Peyer's patch (tissue), 4 donors: Measurements from ENCODE around the gene DDIT4.

Experiments
- POLR2A ChIP-seq, 2 donors: fragments of 450-650 bp; IDR thresholded peaks; one replicate each; pipeline ENCODE4 v1.5.1; 2017; ENCODE audit warnings: antibody characterized with exemption in 2 of 2, mild to moderate bottlenecking in 2 of 2, moderate library complexity in 2 of 2
- TF ChIP-seq, protein P1 (sequence below), 6 experiments: fragments of 450-650 bp in 4 of 6; fragments of 200-600 bp in 2 of 6; sonication (generic) in 1 of 6; IDR thresholded peaks; one replicate each; pipeline ENCODE4 v1.5.1; 2017 to 2019; ENCODE audit warnings: antibody characterized with exemption in 6 of 6, mild to moderate bottlenecking in 3 of 6, moderate library complexity in 1 of 6

DNA sequence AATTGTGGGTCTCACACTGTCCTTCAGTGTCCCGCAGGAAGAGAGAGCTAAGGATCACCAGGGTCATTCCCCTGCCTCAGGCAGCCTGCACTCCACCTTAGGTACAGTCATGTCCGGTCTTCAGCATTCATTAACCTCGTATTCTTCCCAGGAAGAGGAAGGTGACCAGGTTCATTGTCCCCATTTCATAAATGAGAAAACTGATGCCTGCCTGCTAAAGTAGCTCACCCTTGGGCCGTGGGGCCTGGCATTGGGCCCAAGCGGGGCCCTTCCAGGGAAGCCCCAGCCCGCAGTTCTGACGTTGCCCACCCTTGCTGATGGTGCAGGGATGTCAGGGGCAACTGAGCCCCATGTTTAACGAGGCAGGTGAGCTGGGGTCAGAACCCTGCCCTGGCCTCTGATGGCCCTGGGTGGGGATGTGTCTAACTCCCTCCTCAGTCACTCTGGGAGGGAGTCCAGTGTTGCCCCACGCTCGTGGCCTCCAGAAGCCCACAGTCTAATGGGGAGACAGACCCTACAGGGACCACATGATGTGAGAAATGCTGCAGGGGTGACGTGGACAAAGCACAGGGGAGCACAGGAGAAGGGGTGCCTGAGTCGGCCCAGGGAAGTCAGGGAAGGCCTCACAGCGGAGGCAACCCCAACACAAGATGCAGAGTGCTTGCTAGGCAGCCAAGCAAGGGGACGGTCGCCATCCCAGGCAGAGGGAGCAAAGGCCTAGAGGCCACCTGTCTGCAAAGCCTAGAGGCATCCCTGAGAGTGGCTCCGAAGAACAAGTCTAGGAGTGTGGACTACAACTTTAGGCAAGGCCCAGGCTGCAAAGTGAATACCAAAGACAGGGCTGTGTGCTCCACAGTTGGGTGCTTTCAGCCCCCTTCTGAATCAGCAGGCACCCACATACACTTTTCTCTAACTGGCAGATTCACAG is 25.1 kb downstream of the DDIT4 start:
- TF ChIP-seq, protein P1, sequence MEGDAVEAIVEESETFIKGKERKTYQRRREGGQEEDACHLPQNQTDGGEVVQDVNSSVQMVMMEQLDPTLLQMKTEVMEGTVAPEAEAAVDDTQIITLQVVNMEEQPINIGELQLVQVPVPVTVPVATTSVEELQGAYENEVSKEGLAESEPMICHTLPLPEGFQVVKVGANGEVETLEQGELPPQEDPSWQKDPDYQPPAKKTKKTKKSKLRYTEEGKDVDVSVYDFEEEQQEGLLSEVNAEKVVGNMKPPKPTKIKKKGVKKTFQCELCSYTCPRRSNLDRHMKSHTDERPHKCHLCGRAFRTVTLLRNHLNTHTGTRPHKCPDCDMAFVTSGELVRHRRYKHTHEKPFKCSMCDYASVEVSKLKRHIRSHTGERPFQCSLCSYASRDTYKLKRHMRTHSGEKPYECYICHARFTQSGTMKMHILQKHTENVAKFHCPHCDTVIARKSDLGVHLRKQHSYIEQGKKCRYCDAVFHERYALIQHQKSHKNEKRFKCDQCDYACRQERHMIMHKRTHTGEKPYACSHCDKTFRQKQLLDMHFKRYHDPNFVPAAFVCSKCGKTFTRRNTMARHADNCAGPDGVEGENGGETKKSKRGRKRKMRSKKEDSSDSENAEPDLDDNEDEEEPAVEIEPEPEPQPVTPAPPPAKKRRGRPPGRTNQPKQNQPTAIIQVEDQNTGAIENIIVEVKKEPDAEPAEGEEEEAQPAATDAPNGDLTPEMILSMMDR (IDR thresholded peaks at IDR 0.05) = no peak
- no peak for TF ChIP-seq POLR2A (IDR thresholded peaks at IDR 0.05)
